IMR-90 (cell line): ENCODE measurements around the gene ADRA2B. TPM values are rescaled to one million over a fixed set of nuclear protein-coding genes. Genes with fewer than 3 reads are reported as not detected.

Source experiments
- ATAC-seq: fragments of 200-7000 bp; cut with Tn5 transposase; 2 replicates; pipeline ENCODE4 v1.9.1; 2020; ENCODE audit warnings: low read depth, mild to moderate bottlenecking, moderate library complexity
- BruUV-seq: library from RNA; stranded (reverse); fragments of 400-500 nt; replicated peaks from 2 replicates; lab custom pipeline; 2021; lab: Mats Ljungman, UMichigan
- CTCF ChIA-PET: fragments of 300-600 bp; formaldehyde crosslinking; extraction: SDS; loops from one replicate; lab custom pipeline; 2021; ENCODE audit warnings: antibody characterized with exemption; lab: Yijun Ruan, JAX
- POLR2A ChIA-PET: fragments of 300-600 bp; sonication (Branson Sonifier 250); formaldehyde crosslinking; loops from one replicate; lab custom pipeline; 2022; ENCODE audit warnings: antibody characterized with exemption; ENCODE audit not compliant: unreplicated experiment; lab: Charles Lee
- DNase-seq: peaks from one replicate; pipeline ENCODE4 v3.0.0; 2013
- H2AFZ ChIP-seq: replicated peaks from 2 replicates; pipeline ENCODE3; 2013; ENCODE audit warnings: low read length, mild to moderate bottlenecking; ENCODE audit not compliant: poor library complexity
- H2AK5ac ChIP-seq: 2 replicates; pipeline ENCODE4 v1.6.1; 2013; ENCODE audit warnings: low read depth, low read length, inconsistent platforms
- H2AK9ac ChIP-seq: replicated peaks from 2 replicates; pipeline ENCODE3; 2013; ENCODE audit warnings: mild to moderate bottlenecking, low read depth, low read length, moderate library complexity; ENCODE audit not compliant: poor library complexity
- H2BK120ac ChIP-seq: 2 replicates; pipeline ENCODE4 v1.6.1; 2013; ENCODE audit warnings: low read depth, low read length, inconsistent platforms
- H2BK15ac ChIP-seq: 3 replicates; pipeline ENCODE4 v1.6.1; 2013; ENCODE audit warnings: low read depth, low read length, inconsistent platforms
- H2BK20ac ChIP-seq: 2 replicates; pipeline ENCODE4 v1.6.1; 2013; ENCODE audit warnings: low read depth, mild to moderate bottlenecking, inconsistent platforms, low read length, moderate library complexity
- H2BK5ac ChIP-seq: 2 replicates; pipeline ENCODE4 v1.6.1; 2013; ENCODE audit warnings: mild to moderate bottlenecking, low read depth, low read length, inconsistent platforms; ENCODE audit not compliant: poor library complexity, severe bottlenecking
- H3K14ac ChIP-seq: replicated peaks from 2 replicates; pipeline ENCODE4 v1.6.1; 2013; ENCODE audit warnings: low read depth, low read length, inconsistent platforms
- H3K18ac ChIP-seq: 2 replicates; pipeline ENCODE4 v1.6.1; 2013; ENCODE audit warnings: low read depth, low read length, control low read depth
- H3K23ac ChIP-seq: 2 replicates; pipeline ENCODE4 v1.6.1; 2013; ENCODE audit warnings: low read depth, low read length, inconsistent platforms
- H3K27ac ChIP-seq: 2 replicates; pipeline ENCODE4 v1.5.1; 2013; ENCODE audit warnings: mild to moderate bottlenecking, control low read depth, low read length; ENCODE audit not compliant: insufficient read depth
- H3K27me3 ChIP-seq: 2 replicates; pipeline ENCODE4 v1.6.1; 2013; ENCODE audit warnings: low read length; ENCODE audit not compliant: control insufficient read depth, insufficient read depth
- H3K36me3 ChIP-seq: 2 replicates; pipeline ENCODE4 v1.6.1; 2013; ENCODE audit warnings: low read length, mixed read lengths; ENCODE audit not compliant: control insufficient read depth, insufficient read depth
- H3K4ac ChIP-seq: 2 replicates; pipeline ENCODE4 v1.6.1; 2013; ENCODE audit warnings: low read depth, low read length, inconsistent platforms
- H3K4me1 ChIP-seq: 2 replicates; pipeline ENCODE4 v1.6.1; 2013; ENCODE audit warnings: low read length, mixed read lengths; ENCODE audit not compliant: control insufficient read depth, insufficient read depth
- H3K4me2 ChIP-seq: 2 replicates; pipeline ENCODE4 v1.6.1; 2013; ENCODE audit warnings: low read depth, mild to moderate bottlenecking, control low read depth, low read length, moderate library complexity
- H3K4me3 ChIP-seq: 2 replicates; pipeline ENCODE4 v1.5.1; 2013; ENCODE audit warnings: low read depth, mild to moderate bottlenecking, control low read depth, low read length, moderate library complexity; ENCODE audit not compliant: insufficient read depth
- H3K56ac ChIP-seq: 2 replicates; pipeline ENCODE4 v1.6.1; 2013; ENCODE audit warnings: low read length, inconsistent platforms; ENCODE audit not compliant: insufficient read depth; ENCODE audit errors: extremely low read depth
- H3K79me1 ChIP-seq, 2 experiments: 2 replicates each; pipeline ENCODE4 v1.6.1; 2013; ENCODE audit warnings: low read length in 2 of 2, inconsistent platforms in 1 of 2, low read depth in 1 of 2
- H3K9ac ChIP-seq: 2 replicates; pipeline ENCODE4 v1.6.1; 2013; ENCODE audit warnings: low read depth, low read length, control low read depth
- H3K9me1 ChIP-seq: 2 replicates; pipeline ENCODE4 v1.6.1; 2013; ENCODE audit warnings: low read length, inconsistent platforms; ENCODE audit not compliant: insufficient read depth
- H3K9me3 ChIP-seq: 2 replicates; pipeline ENCODE4 v1.6.1; 2013; ENCODE audit warnings: low read length; ENCODE audit not compliant: control insufficient read depth, insufficient read depth
- H4K20me1 ChIP-seq: 2 replicates; pipeline ENCODE4 v1.6.1; 2013; ENCODE audit warnings: low read length, inconsistent platforms; ENCODE audit not compliant: insufficient read depth
- H4K5ac ChIP-seq: 2 replicates; pipeline ENCODE4 v1.6.1; 2013; ENCODE audit warnings: mild to moderate bottlenecking, low read depth, low read length, control low read depth
- H4K8ac ChIP-seq, 2 experiments: 2 replicates each; pipeline ENCODE4 v1.6.1; 2013; ENCODE audit warnings: low read depth in 2 of 2, low read length in 2 of 2, control low read depth in 1 of 2, inconsistent platforms in 1 of 2
- H4K91ac ChIP-seq: 2 replicates; pipeline ENCODE4 v1.6.1; 2013; ENCODE audit warnings: low read depth, low read length, inconsistent platforms; ENCODE audit not compliant: insufficient read depth
- CEBPB ChIP-seq: IDR thresholded peaks from 2 replicates; pipeline ENCODE4 v1.6.1; 2012; ENCODE audit warnings: low read depth, low read length, improper control_type of control experiment
- CHD1 ChIP-seq: IDR thresholded peaks from 2 replicates; pipeline ENCODE4 v1.6.1; 2012; ENCODE audit warnings: low read depth, low read length, improper control_type of control experiment
- ELK1 ChIP-seq: fragments of 150-350 bp; IDR thresholded peaks from 2 replicates; pipeline ENCODE4 v1.6.1; 2016; ENCODE audit warnings: low read depth, mild to moderate bottlenecking, low read length, moderate library complexity, borderline replicate concordance
- MAFK ChIP-seq: IDR thresholded peaks from 2 replicates; pipeline ENCODE4 v1.6.1; 2012; ENCODE audit warnings: low read depth, low read length, improper control_type of control experiment
- MAZ ChIP-seq: IDR thresholded peaks from 2 replicates; pipeline ENCODE4 v1.6.1; 2012; ENCODE audit warnings: low read depth, mild to moderate bottlenecking, low read length, improper control_type of control experiment, moderate library complexity, borderline replicate concordance
- MXI1 ChIP-seq: IDR thresholded peaks from 2 replicates; pipeline ENCODE4 v1.6.1; 2012; ENCODE audit warnings: low read depth, mild to moderate bottlenecking, low read length, moderate library complexity, borderline replicate concordance
- NFE2L2 ChIP-seq: fragments of 150-350 bp; IDR thresholded peaks from 2 replicates; pipeline ENCODE4 v1.6.1; 2016; ENCODE audit warnings: low read depth, mild to moderate bottlenecking, low read length
- POLR2A ChIP-seq: IDR thresholded peaks from 2 replicates; pipeline ENCODE4 v1.6.1; 2012; ENCODE audit warnings: mild to moderate bottlenecking, low read depth, low read length
- RCOR1 ChIP-seq: IDR thresholded peaks from 2 replicates; pipeline ENCODE4 v1.6.1; 2012; ENCODE audit warnings: mild to moderate bottlenecking, low read length, improper control_type of control experiment; ENCODE audit not compliant: insufficient replicate concordance
- RFX5 ChIP-seq: IDR thresholded peaks from 2 replicates; pipeline ENCODE4 v1.8.0; 2012; ENCODE audit warnings: low read depth, mild to moderate bottlenecking, low read length, moderate library complexity
- WGBS, 2 experiments: methylation state at CpG; one replicate each; pipeline versions ENCODE4 v1.1.5 to v1.1.7; 2013; ENCODE audit warnings: missing lambda C conversion rate in 2 of 2; ENCODE audit not compliant: insufficient read length in 1 of 2; ENCODE audit errors: extremely low coverage in 2 of 2; 5-methylcytosine and 5-hydroxymethylcytosine counted together
- dilution Hi-C: fragments of 300-500 bp; cut with HindIII; formaldehyde crosslinking; loops from one replicate; pipeline ENCODE4 v1.14.3; 2018; ENCODE audit warnings: low sequenced_read_pairs; ENCODE audit not compliant: unreplicated experiment
- in situ Hi-C: fragments of 300-500 bp; cut with MboI; formaldehyde crosslinking; loops from 3 replicates; pipeline ENCODE4 v1.14.3; 2019; ENCODE audit warnings: low sequenced_read_pairs, inconsistent platforms, mixed read lengths
- intact Hi-C: fragments of 100-400 bp; cut with micrococcal nuclease; formaldehyde crosslinking; loops from 2 replicates; pipeline ENCODE4 v1.10.0; 2022
- polyA plus RNA-seq, 3 experiments: library from polyadenylated mRNA; depleted of rRNA; stranded (reverse); fragments of >200 nt; gene quantifications; 2 replicates each; pipeline ENCODE4 v1.2.3, GENCODE V29; 2012; ENCODE audit warnings: low replicate concordance in 1 of 3
- total RNA-seq: library from RNA; depleted of rRNA; stranded (reverse); fragments of >200 nt; gene quantifications from 2 replicates; pipeline ENCODE4 v1.2.3, GENCODE V29; 2012
- TF ChIP-seq, protein P1 (sequence below): conservative IDR thresholded peaks from 2 replicates; pipeline ENCODE4 v1.5.1; 2012; ENCODE audit warnings: mild to moderate bottlenecking, low read depth, low read length, improper control_type of control experiment
- TF ChIP-seq, protein P2 (sequence below): fragments of 150-350 bp; IDR thresholded peaks from 2 replicates; pipeline ENCODE4 v1.6.1; 2017; ENCODE audit warnings: mild to moderate bottlenecking, antibody characterized with exemption, low read length, low read depth

Gene ADRA2B
- total and polyA plus RNA-seq, 2 of the 4 experiments (the other 2 are of a cell fraction), result not detected

DNA sequence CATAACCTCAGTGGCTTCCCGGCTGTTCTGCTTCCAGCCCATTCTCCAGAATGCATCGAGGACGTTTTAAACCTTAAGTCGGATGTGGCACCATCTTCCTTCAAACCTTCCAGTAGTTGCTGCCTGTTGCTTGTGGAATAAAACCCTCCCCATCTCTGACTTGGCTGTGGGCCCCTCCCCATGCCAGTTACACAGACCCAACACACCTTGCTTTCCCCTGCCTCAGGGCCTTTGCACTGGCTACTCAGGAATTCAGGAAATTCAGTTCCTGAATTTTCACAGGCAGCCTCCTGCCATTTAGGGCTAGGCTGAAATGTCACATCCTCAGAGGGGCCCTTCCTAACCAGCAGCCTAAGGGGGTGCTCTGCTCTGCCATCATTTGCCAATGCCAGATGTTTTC lies 5.0 kb upstream of the ADRA2B start:
- H3K4me1 ChIP-seq, result peaks cover 2% of the 10 kb centered on the region; the same call in 1 of the 2 replicates
- no peak overlapping the region for H2BK15ac ChIP-seq
- H3K23ac ChIP-seq, result no peak overlapping the region
- no peak overlapping the region for H3K4me2 ChIP-seq
- CTCF ChIA-PET, result no interaction called here
- no peaks in the 10 kb centered on the region; the same call in 1 of the 2 replicates for H3K9me3 ChIP-seq
- in situ Hi-C loops, result loop anchor here (25.0 kb wide), 1 partner anchor 109 kb away; no protein-coding TSS in a partner anchor
- no peak overlapping the region for H3K9ac ChIP-seq
- ATAC-seq (no peak), DNase-seq (no peak)
- no peaks in the 10 kb centered on the region for H3K79me1 ChIP-seq
- WGBS, 2 experiments, result 85% methylated on average over 4 of the region's 4 CpGs; no CpG with 5 or more reads in 1 of the 2 experiments
- no peak overlapping the region for H3K56ac ChIP-seq
- H3K4me3 ChIP-seq, result no peak overlapping the region
- peaks cover 85% of the 10 kb centered on the region for H3K27me3 ChIP-seq
- no peak overlapping the region for H3K14ac ChIP-seq
- H3K18ac ChIP-seq, result no peak overlapping the region
- H4K8ac ChIP-seq, result no peak overlapping the region
- intact Hi-C loops, result no loop called here
- H3K27ac ChIP-seq, result no peak overlapping the region
- no peak overlapping the region for H4K5ac ChIP-seq
- TF ChIP-seq ELK1 (no peak), NFE2L2 (no peak), RCOR1 (no peak), MXI1 (no peak), CHD1 (no peak), POLR2A (no peak), MAFK (no peak), RFX5 (no peak), MAZ (no peak), CEBPB (no peak)
- TF ChIP-seq, protein P1, sequence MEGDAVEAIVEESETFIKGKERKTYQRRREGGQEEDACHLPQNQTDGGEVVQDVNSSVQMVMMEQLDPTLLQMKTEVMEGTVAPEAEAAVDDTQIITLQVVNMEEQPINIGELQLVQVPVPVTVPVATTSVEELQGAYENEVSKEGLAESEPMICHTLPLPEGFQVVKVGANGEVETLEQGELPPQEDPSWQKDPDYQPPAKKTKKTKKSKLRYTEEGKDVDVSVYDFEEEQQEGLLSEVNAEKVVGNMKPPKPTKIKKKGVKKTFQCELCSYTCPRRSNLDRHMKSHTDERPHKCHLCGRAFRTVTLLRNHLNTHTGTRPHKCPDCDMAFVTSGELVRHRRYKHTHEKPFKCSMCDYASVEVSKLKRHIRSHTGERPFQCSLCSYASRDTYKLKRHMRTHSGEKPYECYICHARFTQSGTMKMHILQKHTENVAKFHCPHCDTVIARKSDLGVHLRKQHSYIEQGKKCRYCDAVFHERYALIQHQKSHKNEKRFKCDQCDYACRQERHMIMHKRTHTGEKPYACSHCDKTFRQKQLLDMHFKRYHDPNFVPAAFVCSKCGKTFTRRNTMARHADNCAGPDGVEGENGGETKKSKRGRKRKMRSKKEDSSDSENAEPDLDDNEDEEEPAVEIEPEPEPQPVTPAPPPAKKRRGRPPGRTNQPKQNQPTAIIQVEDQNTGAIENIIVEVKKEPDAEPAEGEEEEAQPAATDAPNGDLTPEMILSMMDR, result no peak
- TF ChIP-seq, protein P2, sequence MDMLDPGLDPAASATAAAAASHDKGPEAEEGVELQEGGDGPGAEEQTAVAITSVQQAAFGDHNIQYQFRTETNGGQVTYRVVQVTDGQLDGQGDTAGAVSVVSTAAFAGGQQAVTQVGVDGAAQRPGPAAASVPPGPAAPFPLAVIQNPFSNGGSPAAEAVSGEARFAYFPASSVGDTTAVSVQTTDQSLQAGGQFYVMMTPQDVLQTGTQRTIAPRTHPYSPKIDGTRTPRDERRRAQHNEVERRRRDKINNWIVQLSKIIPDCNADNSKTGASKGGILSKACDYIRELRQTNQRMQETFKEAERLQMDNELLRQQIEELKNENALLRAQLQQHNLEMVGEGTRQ, result no peak
- H2AFZ ChIP-seq, result no peak overlapping the region
- POLR2A ChIA-PET, result no interaction called here
- H2AK9ac ChIP-seq, result no peak overlapping the region
- no peak overlapping the region for H3K4ac ChIP-seq
- H3K9me1 ChIP-seq, result no peaks in the 10 kb centered on the region
- no peak overlapping the region for H2AK5ac ChIP-seq
- 0 out of 2 replicates have a peak, but pooled peaks cover 4% of the 10 kb centered on the region for H4K20me1 ChIP-seq
- no peak overlapping the region for H4K91ac ChIP-seq
- H2BK20ac ChIP-seq, result no peak overlapping the region
- dilution Hi-C loops, result no loop called here
- BruUV-seq, result no TSS peak
- no peaks in the 10 kb centered on the region for H3K36me3 ChIP-seq
- no peak overlapping the region for H2BK120ac ChIP-seq
- H2BK5ac ChIP-seq, result no peak overlapping the region
